Measurements from ENCODE around the gene FBXW9. TPM values are rescaled to one million over a fixed set of nuclear protein-coding genes. Genes with fewer than 3 reads are reported as not detected.

Gene FBXW9
- total and polyA plus RNA-seq, 2 of the 4 experiments (the other 2 are of a cell fraction) = 9.5 to 14.2 TPM

DNA sequence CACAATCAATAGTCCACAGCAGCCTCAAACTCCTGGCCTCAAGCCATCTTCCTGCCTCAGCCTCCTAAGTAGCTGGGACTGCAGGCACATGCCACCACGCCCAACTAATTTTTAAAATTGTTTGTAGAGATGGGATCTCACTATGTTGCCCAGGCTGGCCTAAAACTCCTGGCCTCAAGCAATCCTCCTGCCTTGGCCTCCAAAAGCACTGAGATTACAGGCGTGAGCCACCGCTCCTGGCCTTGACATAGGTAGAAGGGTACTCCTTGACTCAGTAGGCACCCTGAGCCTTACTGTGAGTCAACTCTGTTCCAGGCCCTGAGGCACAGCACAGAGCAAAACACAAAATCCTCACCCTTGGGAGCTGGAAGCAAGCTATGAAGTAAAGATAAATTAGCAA is 19.5 kb upstream of the FBXW9 start:
- Histone ChIP-seq H3K27me3 (ENCODE audit: control insufficient read depth, insufficient read depth, low read length) (no peaks in the 10 kb centered on the region), H3K9me1 (ENCODE audit: insufficient read depth, low read length) (peaks cover 10% of the 10 kb centered on the region; the same call in 1 of the 2 replicates), H3K23ac (ENCODE audit: low read depth, low read length) (no peak overlapping the region), H4K5ac (ENCODE audit: low read depth, low read length) (no peak overlapping the region), H4K91ac (ENCODE audit: insufficient read depth, low read depth, low read length) (no peak overlapping the region), H3K4ac (ENCODE audit: low read depth, low read length) (no peak overlapping the region), H3K4me1 (ENCODE audit: control insufficient read depth, insufficient read depth, low read length) (peaks cover 2% of the 10 kb centered on the region), H2BK15ac (ENCODE audit: low read depth, low read length) (no peak overlapping the region), H2AFZ (replicated peaks; ENCODE audit: low read length, poor library complexity) (no peak overlapping the region), H3K14ac (replicated peaks; ENCODE audit: low read depth, low read length) (no peak overlapping the region), H2BK20ac (ENCODE audit: low read depth, low read length) (no peak overlapping the region), H3K9me3 (ENCODE audit: control insufficient read depth, insufficient read depth, low read length) (no peaks in the 10 kb centered on the region), H4K20me1 (ENCODE audit: insufficient read depth, low read length) (peaks cover 21% of the 10 kb centered on the region), H3K18ac (ENCODE audit: low read depth, low read length) (no peak overlapping the region), H2AK9ac (replicated peaks; ENCODE audit: low read depth, low read length, poor library complexity) (no peak overlapping the region), H3K9ac (ENCODE audit: low read depth, low read length) (no peak overlapping the region), H2BK120ac (ENCODE audit: low read depth, low read length) (no peak overlapping the region), H3K27ac (ENCODE audit: insufficient read depth, low read length) (no peak overlapping the region), H3K79me1 (ENCODE audit: low read depth in 1 of 2, low read length in 2 of 2) (peaks cover 25 to 66% of the 10 kb centered on the region in 2 experiments), H4K8ac (ENCODE audit: low read depth in 2 of 2, low read length in 2 of 2) (no peak overlapping the region), H2BK5ac (ENCODE audit: low read depth, low read length, poor library complexity, severe bottlenecking) (no peak overlapping the region), H2AK5ac (ENCODE audit: low read depth, low read length) (no peak overlapping the region), H3K56ac (ENCODE audit: extremely low read depth, insufficient read depth, low read length) (no peak overlapping the region), H3K4me2 (ENCODE audit: low read depth, low read length) (no peak overlapping the region), H3K4me3 (ENCODE audit: insufficient read depth, low read depth, low read length) (no peak overlapping the region), H3K36me3 (ENCODE audit: control insufficient read depth, insufficient read depth, low read length) (peaks cover 54% of the 10 kb centered on the region)
- ChIA-PET CTCF (no interaction called here), POLR2A (ENCODE audit: unreplicated experiment) (interaction anchor here (0.6 kb wide), 1 partner anchor 223 kb away, joined by 9 read pairs; no protein-coding TSS in a partner anchor)
- ATAC-seq (ENCODE audit: low read depth) (no peak), DNase-seq (no peak)
- dilution Hi-C loops (cut with HindIII; ENCODE audit: low sequenced_read_pairs, unreplicated experiment) = no loop called here
- TF ChIP-seq MXI1 (IDR thresholded peaks at IDR 0.05; ENCODE audit: borderline replicate concordance, low read depth, low read length) (no peak), CHD1 (IDR thresholded peaks at IDR 0.05; ENCODE audit: low read depth, low read length) (no peak), MAFK (IDR thresholded peaks at IDR 0.05; ENCODE audit: low read depth, low read length) (no peak), RAD21 (IDR thresholded peaks at IDR 0.05; ENCODE audit: low read length) (no peak), RFX5 (IDR thresholded peaks at IDR 0.05; ENCODE audit: low read depth, low read length) (no peak), USF2 (IDR thresholded peaks at IDR 0.05; ENCODE audit: low read depth, low read length) (no peak), CTCF (conservative IDR thresholded peaks at IDR 0.05; ENCODE audit: low read depth, low read length) (no peak), FOS (IDR thresholded peaks at IDR 0.05; ENCODE audit: low read depth, low read length) (no peak), MAZ (IDR thresholded peaks at IDR 0.05; ENCODE audit: borderline replicate concordance, low read depth, low read length) (no peak)
- 100% methylated on average over 1 of the region's 3 CpGs; no CpG with 5 or more reads in 1 of the 2 experiments for WGBS, 2 experiments (ENCODE audit: extremely low coverage in 2 of 2, insufficient read length in 1 of 2)
- intact Hi-C loops (cut with micrococcal nuclease) = no loop called here
- BruUV-seq (replicated peaks) = no TSS peak
- in situ Hi-C loops (cut with MboI; ENCODE audit: low sequenced_read_pairs) = no loop called here

All from IMR-90 (cell line).